NB4 (cell line): ENCODE results near the gene AUTS2.

Experiments used
- MAX ChIP-seq: IDR thresholded peaks from 2 replicates; pipeline ENCODE4 v1.6.1; 2011; ENCODE audit warnings: low read depth, low read length
- MYC ChIP-seq: IDR thresholded peaks from 2 replicates; pipeline ENCODE4 v1.6.1; 2011; ENCODE audit warnings: low read depth, low read length
- POLR2A ChIP-seq: IDR thresholded peaks from 2 replicates; pipeline ENCODE4 v1.6.1; 2011; ENCODE audit warnings: mild to moderate bottlenecking; ENCODE audit not compliant: insufficient read length; ENCODE audit errors: extremely low read depth
- TF ChIP-seq, protein P1 (sequence below): IDR thresholded peaks from one replicate; pipeline ENCODE4 v1.5.1; 2012; ENCODE audit warnings: low read depth, low read length

DNA sequence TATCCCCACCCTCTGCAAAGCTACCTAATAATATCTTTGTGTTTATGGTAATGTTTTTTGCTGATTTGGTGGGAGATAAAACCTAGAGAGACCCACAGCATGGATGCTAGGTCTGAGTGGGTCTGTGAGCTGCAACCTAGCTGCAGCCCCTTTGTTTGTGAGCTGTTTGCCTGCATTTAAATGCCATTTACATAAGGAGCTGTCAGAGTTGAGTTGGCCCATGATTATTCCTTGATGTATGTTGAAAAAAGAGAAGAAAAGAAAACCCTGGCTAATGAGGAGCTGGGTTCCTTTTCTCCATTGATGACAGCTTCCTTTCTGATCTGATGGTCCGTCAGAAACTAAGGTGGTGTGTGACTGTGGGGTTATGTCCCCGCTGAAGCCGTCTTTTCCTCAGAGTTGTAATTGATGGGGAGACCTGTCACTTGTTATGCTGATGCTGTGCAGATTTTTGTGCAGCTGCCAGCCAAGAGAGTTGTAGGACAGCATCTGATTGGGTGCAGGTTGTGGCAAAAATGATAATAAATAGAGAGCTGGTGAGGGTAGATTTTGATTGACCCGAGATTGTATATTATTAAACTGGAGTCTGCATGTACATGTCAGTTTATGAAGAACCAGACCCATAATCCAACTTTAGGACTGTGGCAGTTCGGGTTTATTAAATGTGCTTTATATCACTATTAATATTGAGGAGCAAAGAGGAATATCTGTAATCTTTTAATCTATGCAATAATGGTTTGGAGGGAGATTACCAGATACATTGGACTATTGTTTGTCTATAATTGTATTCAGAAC, 219.8 kb downstream of the AUTS2 start:
- no peak for TF ChIP-seq POLR2A
- TF ChIP-seq, protein P1, sequence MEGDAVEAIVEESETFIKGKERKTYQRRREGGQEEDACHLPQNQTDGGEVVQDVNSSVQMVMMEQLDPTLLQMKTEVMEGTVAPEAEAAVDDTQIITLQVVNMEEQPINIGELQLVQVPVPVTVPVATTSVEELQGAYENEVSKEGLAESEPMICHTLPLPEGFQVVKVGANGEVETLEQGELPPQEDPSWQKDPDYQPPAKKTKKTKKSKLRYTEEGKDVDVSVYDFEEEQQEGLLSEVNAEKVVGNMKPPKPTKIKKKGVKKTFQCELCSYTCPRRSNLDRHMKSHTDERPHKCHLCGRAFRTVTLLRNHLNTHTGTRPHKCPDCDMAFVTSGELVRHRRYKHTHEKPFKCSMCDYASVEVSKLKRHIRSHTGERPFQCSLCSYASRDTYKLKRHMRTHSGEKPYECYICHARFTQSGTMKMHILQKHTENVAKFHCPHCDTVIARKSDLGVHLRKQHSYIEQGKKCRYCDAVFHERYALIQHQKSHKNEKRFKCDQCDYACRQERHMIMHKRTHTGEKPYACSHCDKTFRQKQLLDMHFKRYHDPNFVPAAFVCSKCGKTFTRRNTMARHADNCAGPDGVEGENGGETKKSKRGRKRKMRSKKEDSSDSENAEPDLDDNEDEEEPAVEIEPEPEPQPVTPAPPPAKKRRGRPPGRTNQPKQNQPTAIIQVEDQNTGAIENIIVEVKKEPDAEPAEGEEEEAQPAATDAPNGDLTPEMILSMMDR: no peak
- TF ChIP-seq MAX: no peak
- TF ChIP-seq MYC: no peak
